NB4 (cell line): ENCODE measurements around the gene PBRM1.

ENCODE experiments used
- CTCF ChIP-seq: IDR thresholded peaks from one replicate; pipeline ENCODE4 v1.5.1; 2012; ENCODE audit warnings: low read depth, low read length
- POLR2A ChIP-seq: IDR thresholded peaks from 2 replicates; pipeline ENCODE4 v1.6.1; 2011; ENCODE audit warnings: mild to moderate bottlenecking; ENCODE audit not compliant: insufficient read length; ENCODE audit errors: extremely low read depth

- no peak for TF ChIP-seq CTCF
- no peak for TF ChIP-seq POLR2A
Measured at GRCh38 chr3:52520716-52521487, 164.8 kb downstream of the PBRM1 start.
